NK-92 (cell line): Measurements from ENCODE around the gene GK.
"Not testable (repeated sequence)": the region's sequence is repeated elsewhere in the genome, so short reads cannot be mapped to it uniquely, and the experiment has no call there.

Experiments used
- DNase-seq: peaks from one replicate; lab custom pipeline; 2025; ENCODE audit not compliant: unreplicated experiment; lab: John Stamatoyannopoulos, UW

The GK gene

GRCh38 chrX:30653415-30654131 is at the start of gene GK:
Gene GK, plus strand, starts transcription at chrX:30653423. Its CDS starts 115 bp downstream, at chrX:30653538.
- no peak for DNase-seq

DNA sequence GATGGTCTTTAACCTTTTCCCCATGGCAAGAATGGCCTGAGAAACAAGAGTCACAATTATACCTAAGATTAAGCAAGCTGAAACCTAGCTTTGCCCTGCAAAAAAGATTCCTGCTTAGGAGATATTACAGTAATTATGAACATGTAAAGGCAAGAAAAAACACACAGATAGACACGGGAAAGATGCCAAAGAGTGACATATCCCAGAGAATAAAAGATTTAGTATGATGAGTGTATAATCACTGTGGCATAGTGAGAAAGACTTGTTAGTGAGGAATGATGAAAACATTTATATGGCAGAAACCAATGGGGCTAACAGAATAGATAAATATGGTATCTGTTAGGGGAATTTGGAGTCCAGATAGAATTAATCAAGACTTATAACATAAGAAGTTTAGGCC is 46.1 kb upstream of the GK start:
- DNase-seq, result no peak

GRCh38 chrX:30610026-30610425 is 43.2 kb upstream of the GK start:
- no peak for DNase-seq

- no peak for DNase-seq
Measured at GRCh38 chrX:30612250-30612655, 41.0 kb upstream of the GK start.

DNA sequence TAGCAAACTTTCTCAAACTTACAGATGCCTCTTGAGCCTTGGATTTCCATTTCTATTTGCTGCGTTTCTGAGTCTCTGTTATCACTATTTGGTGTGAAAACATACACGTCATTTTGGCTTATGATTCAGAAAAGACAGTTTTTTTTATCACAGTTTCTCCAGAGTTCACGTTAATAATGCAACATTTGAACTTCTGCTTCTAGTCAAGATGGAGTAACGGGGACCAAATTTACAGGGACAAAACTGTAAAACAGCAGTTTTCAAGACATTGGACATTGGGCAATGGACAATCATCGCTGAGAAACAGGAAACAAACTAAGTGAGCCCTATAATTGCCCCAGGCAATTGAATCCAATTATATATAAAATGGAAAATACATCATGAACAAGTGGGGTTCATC is 39.5 kb upstream of the GK start:
- no peak for DNase-seq

DNA sequence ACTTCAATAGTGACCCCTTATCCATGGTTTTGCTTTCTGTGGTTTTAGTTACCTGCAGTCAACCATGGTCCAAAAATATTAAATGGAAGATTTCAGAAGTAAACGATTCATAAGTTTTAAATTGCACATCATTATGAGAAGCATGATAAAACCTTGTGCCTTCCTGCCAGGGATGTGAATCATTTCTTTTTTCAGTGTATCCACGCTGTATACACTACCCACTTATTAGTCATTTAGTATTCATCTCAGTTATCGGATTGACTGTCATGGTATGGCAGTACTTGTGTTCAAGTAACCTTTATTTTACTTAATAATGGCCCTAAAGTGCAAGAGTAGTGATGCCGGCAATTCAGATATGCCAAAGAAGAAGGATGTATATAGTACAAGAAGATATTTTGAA is 38.0 kb upstream of the GK start:
- DNase-seq, result no peak

GRCh38 chrX:30618160-30618765 is 35.0 kb upstream of the GK start:
- no peak for DNase-seq

GRCh38 chrX:30620125-30620524 is 33.1 kb upstream of the GK start:
- DNase-seq, result no peak

- no peak for DNase-seq
Measured at GRCh38 chrX:30620980-30621618, 32.1 kb upstream of the GK start.

DNA sequence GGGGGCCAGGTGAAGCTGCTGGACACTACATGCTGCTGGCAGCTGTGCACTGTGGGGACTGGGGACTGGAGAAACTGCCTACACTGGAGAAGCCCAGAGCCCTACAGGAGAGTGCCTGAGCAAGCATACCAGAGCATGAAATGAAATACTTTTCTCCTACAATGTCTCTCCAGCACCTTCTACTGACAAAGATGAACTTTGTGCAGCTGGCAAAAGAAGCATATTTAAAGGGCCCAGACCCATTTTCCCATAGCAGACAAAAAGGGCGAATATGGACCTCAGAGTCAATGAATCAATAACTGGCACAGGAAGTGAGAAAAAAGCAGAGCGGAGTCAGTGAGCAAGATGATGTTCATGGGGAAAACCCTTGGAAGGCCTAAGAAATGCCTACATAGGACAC is 30.9 kb upstream of the GK start:
- no peak for DNase-seq

GRCh38 chrX:30626402-30626801 is 26.8 kb upstream of the GK start:
- DNase-seq, result no peak

GRCh38 chrX:30627818-30628652 is 25.2 kb upstream of the GK start:
- DNase-seq, result no peak

DNA sequence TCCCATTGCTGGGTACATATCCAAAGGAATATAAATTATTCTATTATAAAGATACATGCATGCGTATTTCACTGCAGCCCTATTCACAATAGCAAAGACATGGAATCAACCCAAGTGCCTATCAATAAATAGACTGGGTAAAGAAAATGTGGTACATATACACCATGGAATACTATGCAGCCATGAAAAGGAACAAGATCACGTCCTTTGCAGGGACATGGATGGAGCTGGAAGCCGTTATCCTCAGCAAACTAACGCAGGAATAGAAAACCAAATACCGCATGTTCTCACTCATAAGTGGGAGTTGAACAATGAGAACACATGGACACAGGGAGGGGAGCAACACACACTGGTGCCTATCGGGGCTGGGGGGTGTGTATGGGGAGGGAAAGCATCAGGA is 19.2 kb upstream of the GK start:
- not testable (repeated sequence) for DNase-seq

- no peak for DNase-seq
Measured at GRCh38 chrX:30635630-30636029, 17.6 kb upstream of the GK start.

DNA sequence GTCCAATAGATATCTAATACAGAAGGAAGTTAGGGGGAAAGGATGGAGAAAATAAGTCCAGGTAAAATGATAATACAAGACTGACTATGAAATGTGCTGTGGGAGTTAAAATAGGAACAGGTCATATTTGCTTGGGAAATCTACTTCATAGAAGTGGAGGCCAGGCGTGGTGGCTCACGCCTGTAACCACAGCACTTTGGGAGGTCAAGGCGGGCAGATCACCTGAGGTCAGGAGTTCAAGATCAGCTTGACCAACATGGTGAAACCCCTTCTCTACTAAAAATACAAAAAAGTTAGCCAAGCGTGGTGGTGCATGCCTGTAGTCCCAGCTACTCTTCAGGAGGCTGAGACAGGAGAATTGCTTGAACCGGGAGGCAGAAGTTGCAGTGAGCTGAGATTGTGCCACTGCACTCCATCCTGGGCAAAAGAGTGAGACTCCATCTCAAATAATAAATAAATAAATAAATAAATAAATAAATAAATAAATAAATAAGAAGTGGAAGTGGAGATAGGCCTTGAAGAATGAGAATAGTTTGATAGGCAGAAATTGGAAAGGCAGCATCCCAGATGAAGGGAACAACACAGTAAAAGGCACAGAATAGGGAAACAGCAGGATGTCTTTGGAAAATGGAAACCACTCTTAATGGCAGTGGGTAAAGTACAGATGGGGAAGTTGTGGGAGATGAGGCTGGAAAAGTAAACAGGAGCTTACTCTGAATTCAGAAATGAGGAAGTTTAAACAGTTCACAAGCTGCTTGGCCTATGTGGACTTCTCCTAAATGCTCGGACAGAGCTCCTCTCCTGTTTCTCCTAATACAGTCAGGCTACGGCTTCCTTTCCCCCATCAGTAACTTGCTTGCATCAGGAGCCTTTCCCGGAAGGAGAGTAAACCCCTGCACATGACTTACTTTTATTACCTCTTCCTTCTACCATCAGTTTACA is 15.1 kb upstream of the GK start:
- no peak for DNase-seq

DNA sequence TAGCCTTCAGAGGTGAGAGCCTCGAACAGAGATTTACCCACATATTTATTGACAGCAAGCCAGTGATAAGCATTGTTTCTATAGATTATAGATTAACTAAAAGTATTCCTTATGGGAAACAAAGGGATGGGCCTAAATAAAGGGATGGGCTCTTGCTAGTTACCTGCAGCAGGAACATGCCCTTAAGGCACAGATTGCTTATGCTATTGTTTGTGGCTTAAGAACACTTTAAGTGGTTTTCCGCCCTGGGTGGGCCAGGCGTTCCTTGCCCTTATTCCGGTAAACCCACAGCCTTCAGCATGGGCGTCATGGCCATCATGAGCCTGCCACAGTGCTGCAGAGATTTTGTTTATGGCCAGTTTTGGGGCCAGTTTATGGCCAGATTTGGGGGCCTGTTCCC is 13.5 kb upstream of the GK start:
- DNase-seq, result not testable (repeated sequence)

- DNase-seq, result no peak
Measured at GRCh38 chrX:30642642-30643041, 10.6 kb upstream of the GK start.

- no peak for DNase-seq
Measured at GRCh38 chrX:30643313-30643821, 9.9 kb upstream of the GK start.

GRCh38 chrX:30649859-30650258 is 3.4 kb upstream of the GK start:
- DNase-seq, result no peak
